Measurements from ENCODE around the gene ZP2.
"Not testable (repeated sequence)": the region's sequence is repeated elsewhere in the genome, so short reads cannot be mapped to it uniquely, and the experiment has no call there.

ZP2 gene

GRCh38 chr16:21211486-21211885 is at the start of gene ZP2:
Gene ZP2 (minus strand): TSS chr16:21211574. CDS start chr16:21211547, 27 bp downstream.
- DNase-seq = no peak

- no peak for DNase-seq
Observed at GRCh38 chr16:21257284-21257683, 45.9 kb upstream of the ZP2 start.

DNA sequence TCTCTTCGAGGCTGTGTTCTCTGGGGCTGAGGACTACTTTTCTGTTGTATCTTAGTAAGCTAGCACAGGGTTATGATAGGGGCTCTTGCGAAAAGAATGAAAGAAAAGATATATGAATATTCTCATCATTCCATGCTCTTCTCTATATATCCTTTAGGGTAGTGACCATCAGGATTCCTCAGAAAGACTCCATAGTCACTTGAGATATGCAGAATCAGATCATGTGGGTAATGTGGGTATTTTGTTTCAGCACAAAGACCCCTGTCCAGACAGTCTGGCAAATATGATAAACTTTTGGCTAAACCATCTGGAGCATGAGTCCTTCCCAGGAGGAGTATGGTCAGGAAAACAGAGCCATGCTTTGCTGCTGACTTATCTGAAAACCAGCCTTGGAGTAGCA is 45.3 kb upstream of the ZP2 start:
- DNase-seq = no peak

- DNase-seq = no peak
Observed at GRCh38 chr16:21253470-21253869, 42.1 kb upstream of the ZP2 start.

DNA sequence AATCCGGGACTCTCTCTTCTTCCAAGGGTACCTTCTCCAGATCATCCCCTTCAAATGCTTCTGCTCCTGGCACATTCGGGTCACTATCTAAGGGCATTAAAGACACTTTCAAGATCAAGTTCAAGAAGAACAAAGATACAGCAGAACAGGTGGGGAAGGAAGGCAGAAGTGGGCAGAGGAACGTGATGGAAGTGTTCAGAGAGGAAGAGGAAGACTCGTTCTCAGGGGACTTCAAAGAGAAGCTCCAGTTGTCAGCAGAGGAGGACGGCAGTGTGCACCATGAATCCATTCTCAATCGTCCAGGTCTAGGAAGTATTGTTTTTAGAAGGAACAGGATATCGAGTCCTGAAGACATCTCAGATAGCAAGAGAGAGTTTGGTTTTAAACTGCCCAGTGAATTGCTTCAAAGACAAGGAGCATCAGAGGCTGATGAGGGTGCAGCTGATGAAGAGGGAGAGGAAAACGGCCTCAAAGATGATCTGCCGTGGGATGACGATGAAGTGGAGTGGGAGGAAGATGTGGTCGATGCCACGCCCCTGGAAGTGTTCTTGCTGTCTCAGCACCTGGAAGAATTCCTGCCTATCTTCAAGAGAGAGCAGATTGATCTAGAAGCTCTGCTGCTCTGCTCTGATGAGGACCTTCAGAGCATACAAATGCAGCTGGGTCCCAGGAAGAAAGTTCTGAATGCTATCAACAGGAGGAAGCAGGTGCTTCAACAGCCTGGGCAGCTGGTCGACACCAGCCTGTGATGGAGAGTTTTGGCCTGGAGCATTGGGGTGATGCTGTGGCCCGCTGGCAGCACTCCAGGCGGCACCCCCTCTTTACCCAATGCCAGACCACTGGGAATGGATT is 38.9 kb upstream of the ZP2 start:
- no peak for DNase-seq

DNA sequence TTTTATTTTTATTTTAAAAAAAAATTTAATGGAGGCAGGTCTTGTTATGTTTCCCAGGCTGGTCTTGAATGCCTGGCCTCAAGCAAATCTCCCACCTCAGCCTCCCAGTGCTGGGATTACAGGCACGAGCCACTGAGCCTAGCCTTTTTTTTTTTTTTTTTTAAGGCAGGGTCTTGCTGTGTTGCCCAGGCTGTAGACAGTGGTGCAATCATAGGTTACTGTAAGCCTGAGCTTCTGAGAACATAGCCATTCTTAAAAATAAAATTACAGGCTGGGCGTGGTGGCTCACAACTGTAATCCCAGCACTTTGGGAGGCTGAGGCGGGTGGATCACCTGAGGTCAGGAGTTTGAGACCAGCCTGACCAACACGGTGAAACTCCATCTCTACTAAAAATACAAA is 36.8 kb upstream of the ZP2 start:
- DNase-seq = not testable (repeated sequence)

- no peak for DNase-seq
Observed at GRCh38 chr16:21244518-21245215, 33.3 kb upstream of the ZP2 start.

DNA sequence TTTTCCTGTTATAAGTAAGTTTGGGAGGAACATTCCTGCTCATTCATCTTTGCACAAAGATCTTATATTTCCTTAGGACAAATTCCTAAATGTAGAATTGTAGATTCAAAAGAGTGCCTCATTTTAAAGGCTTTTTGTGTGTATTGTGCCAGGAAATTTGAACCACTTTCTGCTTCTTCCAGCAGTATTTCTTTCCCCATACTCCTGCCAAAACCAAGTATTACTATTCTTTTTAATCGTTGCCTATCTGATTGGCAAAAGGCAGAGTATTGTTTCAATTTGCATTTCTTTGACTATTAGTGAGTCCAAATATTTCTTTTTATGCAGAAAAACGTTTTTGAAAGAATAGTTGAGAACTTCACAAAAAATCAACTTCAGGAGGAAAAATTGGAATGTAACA is 31.4 kb upstream of the ZP2 start:
- DNase-seq = no peak

DNA sequence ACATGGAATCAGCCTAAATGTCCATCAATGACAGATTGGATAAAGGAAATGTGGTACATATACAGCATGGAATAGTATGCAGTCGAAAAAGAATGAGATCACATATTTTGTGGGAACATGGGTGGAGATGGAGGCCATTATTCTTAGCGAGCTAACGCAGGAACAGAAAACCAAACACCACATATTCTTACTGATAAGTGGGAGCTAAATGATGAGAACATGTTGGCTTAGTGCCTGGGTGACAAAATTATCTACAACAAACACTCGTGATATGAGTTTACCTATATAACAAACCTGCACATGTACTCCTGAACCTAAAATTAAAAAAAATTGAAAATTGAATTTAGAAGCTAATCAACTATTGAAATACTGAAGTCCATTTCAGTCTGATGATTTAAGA is 28.3 kb upstream of the ZP2 start:
- no peak for DNase-seq

- DNase-seq = no peak
Observed at GRCh38 chr16:21236831-21237230, 25.5 kb upstream of the ZP2 start.

DNA sequence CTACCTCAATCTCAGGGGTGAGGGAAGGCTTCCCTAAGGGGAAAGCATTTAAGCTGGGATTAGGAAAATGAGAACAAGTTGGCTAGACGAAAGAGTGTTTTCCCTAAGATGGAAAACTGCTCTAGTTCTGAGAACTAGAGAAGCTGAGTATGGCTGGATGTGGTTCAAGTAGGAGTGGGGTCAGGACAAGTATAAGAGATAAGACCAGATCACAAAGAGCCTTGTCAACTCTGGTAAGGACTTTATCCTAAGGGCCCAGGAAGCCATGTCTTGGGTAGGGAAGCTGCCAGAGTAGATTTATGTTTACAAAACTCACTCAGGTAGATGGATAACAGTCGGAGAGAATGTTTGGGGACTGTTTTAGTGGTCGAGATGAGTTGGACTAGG is 23.8 kb upstream of the ZP2 start:
- DNase-seq = no peak

DNA sequence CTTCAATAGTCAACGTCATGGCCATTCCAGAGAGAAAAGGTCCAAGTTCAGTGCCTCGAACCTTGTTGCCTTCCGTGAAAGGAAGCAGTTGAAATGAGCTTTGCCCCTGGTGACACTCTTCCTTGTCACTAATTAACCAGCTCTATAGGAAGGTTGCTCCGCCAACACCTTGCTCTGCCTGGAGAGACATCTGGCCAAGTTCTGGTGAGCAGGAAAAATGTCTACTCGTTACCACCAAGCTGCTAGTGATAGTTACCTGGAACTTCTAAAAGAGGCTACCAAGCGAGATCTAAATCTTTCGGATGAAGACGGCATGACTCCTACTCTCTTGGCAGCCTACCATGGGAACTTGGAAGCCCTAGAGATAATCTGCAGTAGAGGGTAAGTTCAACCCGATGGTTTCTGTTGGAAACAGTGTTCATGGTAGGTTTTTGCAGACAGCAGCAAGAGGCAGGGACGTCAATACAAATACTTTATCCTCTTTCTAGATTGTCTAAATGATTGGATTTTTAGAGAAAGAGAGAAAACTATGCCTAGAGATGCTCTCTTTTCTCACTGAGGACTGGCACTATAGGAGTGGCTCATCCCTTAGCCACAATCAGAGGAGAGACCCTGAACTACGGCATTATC is 22.3 kb upstream of the ZP2 start, which contains the start of gene ANKS4B:
Gene ANKS4B, plus strand, starts transcription at position 179 of the 630 bp plus-strand sequence. Its CDS starts 39 bp downstream, at position 218.
- DNase-seq = no peak

- no peak for DNase-seq
Observed at GRCh38 chr16:21233045-21233520, 21.7 kb upstream of the ZP2 start.

DNA sequence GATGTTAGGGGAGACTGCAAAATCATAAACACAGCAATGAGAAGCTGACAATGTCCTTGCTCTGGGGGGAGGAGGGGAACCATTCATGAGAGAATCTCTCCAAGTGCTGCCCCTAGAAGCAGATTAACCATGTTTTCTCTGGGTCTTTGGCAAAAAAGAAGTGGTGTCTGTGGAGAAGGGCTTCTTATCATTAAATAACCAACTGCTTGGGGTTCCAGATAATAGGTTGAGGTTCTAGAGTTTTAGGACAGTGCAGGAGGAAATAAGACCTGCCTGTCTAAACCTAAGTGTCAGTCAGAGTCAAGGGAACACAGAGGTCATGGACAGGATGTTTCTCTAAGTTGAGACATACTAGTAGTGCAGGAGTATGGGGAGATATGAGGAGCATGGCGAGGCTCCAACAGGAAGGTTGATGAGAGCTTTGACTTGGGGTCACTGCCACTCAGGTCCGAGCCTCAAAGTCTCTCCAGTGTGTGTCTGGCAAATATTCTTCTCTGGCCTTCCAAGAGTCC is 17.0 kb upstream of the ZP2 start:
- no peak for DNase-seq

GRCh38 chr16:21227866-21228265 is 16.5 kb upstream of the ZP2 start:
- DNase-seq = no peak

DNA sequence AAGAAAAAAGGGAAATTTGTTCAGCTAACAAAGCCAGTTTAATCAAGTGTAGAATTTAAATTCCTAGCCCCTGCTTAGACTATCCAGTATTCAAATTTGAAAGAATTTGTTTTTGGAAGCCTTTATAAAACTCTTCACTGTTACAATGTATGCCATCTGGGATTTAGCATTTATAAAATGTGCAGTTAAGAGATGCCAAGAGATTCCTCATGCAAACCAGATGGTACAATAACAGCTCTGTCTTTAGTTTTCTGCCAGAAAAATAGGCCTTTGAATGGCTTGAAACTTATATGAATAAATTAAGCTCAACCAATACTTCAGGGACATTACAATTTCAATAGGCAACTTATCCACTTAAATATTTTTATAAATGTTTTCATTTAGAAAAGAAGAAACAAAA is 15.4 kb upstream of the ZP2 start:
- no peak for DNase-seq

- DNase-seq = no peak
Observed at GRCh38 chr16:21224800-21225199, 13.4 kb upstream of the ZP2 start.

GRCh38 chr16:21223787-21224186 is 12.4 kb upstream of the ZP2 start:
- DNase-seq = no peak

DNA sequence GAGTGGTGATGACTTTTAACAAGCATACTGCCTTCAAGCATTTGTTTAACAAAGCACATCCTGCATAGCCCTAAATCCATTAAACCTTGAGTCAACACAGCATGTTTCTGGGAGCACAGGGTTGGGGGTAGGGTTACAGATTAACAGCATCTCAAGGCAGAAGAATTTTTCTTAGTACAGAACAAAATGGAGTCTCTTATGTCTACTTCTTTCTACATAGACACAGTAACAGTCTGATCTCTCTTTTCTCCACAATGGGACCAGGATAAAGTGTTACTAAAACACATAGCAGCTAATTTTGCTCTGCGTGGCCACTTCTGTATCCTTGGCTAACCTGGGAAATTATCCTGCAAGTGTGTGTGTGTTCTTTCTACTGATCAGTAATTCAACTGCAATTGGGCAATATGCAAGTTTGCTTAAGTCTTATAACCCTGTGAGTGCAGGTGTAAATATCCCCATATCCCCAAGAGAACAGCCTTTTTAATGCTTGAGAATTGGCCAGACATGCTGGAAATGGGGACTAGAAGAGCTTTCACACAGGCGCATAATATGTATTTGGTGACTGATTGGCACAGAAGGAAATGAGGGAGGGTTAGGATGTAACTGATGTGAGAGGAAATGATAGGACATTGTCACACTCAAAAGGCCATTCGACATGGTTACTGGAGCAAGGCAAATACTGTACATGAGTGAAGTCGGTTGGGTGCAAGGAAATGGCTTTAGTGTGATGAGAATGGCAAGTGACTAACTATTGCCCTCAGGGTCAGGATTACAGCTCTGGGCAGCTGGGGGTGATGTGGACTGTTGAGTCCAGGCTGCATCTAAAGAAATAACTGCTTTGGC is 11.3 kb upstream of the ZP2 start:
- DNase-seq = no peak

DNA sequence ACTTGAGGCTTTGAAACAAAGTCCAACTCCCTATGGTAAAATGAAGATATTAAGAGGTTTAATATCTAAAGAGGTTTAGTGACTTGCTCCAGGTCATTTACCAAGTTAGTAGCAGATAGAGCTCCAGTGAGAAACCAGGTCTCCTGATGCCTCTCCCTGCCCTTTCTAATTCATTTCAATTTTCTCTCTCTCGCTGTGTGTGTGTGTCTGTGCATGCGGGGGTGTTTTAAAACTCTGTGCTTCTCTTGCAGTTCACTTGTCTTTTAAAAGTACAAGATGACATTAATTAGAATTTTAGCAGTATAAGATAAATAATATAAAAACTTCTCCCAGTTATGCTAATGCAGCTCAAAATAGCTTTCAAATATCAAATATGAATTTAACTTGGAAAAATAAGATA is 8.2 kb upstream of the ZP2 start:
- DNase-seq = no peak

- DNase-seq = no peak
Observed at GRCh38 chr16:21218153-21218552, 6.8 kb upstream of the ZP2 start.

DNA sequence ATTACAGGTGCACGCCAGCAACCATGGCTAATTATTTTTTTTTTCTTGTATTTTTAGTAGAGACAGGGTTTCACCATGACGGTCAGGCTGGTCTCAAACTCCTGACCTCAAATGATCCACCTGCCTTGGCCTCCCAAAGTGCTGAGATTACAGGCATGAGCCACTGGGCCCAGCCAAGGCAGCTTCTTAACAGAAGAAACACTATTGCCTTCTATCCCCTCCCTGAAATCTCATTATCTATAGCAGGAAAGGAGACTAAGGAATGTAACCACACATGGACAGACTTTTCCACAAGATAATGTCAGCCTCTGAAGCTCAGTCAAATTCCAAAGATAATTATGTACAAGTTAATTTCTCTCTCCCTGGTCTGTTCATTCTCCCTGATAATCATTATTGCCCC is 5.7 kb upstream of the ZP2 start:
- DNase-seq = no peak

DNA sequence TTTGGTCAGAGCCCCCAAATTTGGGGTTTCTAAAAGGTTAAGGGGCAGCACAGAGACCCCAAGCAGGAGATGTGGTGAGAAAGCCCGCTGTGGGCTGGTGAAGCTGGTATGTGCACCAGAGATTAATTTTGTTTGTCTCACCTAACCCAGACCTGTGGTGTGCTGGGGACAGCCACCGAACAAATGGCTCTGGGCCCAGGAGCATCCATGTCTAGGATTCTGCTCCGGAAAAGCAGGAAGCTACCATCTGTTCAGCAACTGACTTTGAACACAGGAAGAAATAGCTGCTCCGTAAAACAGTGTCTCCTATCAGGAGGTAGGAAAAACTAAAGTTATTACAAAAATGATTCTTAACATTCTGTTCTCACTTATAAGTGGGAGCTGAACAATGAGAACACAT is 2.7 kb upstream of the ZP2 start:
- no peak for DNase-seq
